Measurements from ENCODE around the gene DDX11. TPM values are rescaled to one million over a fixed set of nuclear protein-coding genes. Genes with fewer than 3 reads are reported as not detected.
"Not testable (repeated sequence)": the region's sequence is repeated elsewhere in the genome, so short reads cannot be mapped to it uniquely, and the experiment has no call there.

DDX11 gene
- total RNA-seq, 2 donors from 2014 or later: 34.3 to 41.2 TPM

GRCh38 chr12:31074333-31074874 lies 744 bp downstream of the DDX11 start:
- peak in 2 of 4 donors; percentile 18 to 30 for DNase-seq
- H3K4me1 ChIP-seq; H3K27me3 ChIP-seq; H3K36me3 ChIP-seq (replicated peaks in 1 of 2; ENCODE audit: insufficient read depth in 1 of 2, low read depth in 2 of 2); intact Hi-C loops (cut with DNase I); H3K9me3 ChIP-seq: not testable (repeated sequence)
- ATAC-seq: peak; percentile 43
- Histone ChIP-seq H3K4me3 (peak overlapping the region; percentile 41 to 62), H3K27ac (peak overlapping the region; percentile 60 to 97 (median 80))
- TF ChIP-seq, protein P1, sequence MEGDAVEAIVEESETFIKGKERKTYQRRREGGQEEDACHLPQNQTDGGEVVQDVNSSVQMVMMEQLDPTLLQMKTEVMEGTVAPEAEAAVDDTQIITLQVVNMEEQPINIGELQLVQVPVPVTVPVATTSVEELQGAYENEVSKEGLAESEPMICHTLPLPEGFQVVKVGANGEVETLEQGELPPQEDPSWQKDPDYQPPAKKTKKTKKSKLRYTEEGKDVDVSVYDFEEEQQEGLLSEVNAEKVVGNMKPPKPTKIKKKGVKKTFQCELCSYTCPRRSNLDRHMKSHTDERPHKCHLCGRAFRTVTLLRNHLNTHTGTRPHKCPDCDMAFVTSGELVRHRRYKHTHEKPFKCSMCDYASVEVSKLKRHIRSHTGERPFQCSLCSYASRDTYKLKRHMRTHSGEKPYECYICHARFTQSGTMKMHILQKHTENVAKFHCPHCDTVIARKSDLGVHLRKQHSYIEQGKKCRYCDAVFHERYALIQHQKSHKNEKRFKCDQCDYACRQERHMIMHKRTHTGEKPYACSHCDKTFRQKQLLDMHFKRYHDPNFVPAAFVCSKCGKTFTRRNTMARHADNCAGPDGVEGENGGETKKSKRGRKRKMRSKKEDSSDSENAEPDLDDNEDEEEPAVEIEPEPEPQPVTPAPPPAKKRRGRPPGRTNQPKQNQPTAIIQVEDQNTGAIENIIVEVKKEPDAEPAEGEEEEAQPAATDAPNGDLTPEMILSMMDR (IDR thresholded peaks at IDR 0.05): peak in 5 of 7 experiments; percentile 4 to 57 (median 25)
- 2% methylated on average over 10 to 16 of the region's 16 CpGs for WGBS, 2 donors

- ATAC-seq; H3K4me3 ChIP-seq; intact Hi-C loops (cut with DNase I); DNase-seq; H3K36me3 ChIP-seq (replicated peaks in 1 of 2; ENCODE audit: insufficient read depth in 1 of 2, low read depth in 2 of 2); H3K27me3 ChIP-seq; H3K9me3 ChIP-seq; H3K4me1 ChIP-seq; H3K27ac ChIP-seq: not testable (repeated sequence)
- WGBS, 2 donors: 74 to 84% methylated on average over 10 of the region's 11 CpGs
These were observed 2.5 kb downstream of the DDX11 start for GRCh38 chr12:31076150-31076549.

GRCh38 chr12:31077095-31077494 lies 3.4 kb downstream of the DDX11 start:
- ATAC-seq; intact Hi-C loops (cut with DNase I): not testable (repeated sequence)
- WGBS, 2 donors: 83 to 93% methylated on average over 4 of the region's 4 CpGs

DNA sequence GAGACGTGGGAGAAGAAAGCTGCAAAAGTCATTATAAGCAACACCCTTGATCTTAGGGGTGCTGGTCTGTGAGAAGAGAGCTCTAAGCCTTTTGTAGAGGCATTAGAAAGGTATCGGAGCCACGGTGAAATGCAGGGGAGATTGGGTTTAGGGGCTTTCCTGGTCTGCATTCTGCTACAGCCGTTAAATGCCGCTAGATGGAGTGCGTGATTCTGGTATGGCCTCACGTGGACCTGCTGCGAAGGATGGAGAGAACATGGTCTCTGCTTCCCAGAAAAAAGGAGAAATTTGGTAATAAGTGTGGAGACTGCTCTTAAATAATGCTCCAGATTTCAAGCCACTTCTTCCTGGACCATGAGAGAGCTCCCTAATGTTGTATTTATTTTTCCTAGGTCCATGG lies 4.3 kb downstream of the DDX11 start:
- WGBS, 2 donors: 97% methylated on average over 8 of the region's 8 CpGs
- H3K27me3 ChIP-seq; H3K9me3 ChIP-seq; intact Hi-C loops (cut with DNase I); H3K4me3 ChIP-seq; H3K4me1 ChIP-seq; H3K27ac ChIP-seq; ATAC-seq; DNase-seq; H3K36me3 ChIP-seq (replicated peaks in 1 of 2; ENCODE audit: insufficient read depth in 1 of 2, low read depth in 2 of 2): not testable (repeated sequence)

More at GRCh38 chr12:31077095-31077494, 3.4 kb downstream of the DDX11 start:
- H3K27me3 ChIP-seq; H3K4me1 ChIP-seq; H3K36me3 ChIP-seq (replicated peaks in 1 of 2; ENCODE audit: insufficient read depth in 1 of 2, low read depth in 2 of 2); H3K9me3 ChIP-seq; H3K27ac ChIP-seq; H3K4me3 ChIP-seq; DNase-seq: not testable (repeated sequence)

DNA sequence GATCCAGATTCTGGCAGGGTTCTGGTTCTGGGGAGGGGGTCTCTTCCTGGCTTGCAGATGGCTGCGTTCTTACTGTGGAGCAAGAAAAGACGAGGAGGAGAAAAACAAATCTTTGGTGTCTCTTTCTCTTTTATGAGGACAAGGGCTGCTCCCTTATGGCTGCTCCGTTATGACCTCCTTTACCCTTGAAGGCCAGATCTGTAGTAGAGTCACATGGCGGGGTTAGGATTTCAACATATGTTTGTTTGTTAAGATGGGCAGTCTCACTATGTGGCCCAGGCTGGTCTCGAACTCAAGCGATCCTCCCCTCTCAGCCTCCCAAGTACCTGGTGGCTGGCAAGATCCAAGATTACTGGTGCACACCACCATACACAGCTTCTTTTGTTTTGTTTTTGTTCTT lies 5.8 kb downstream of the DDX11 start:
- H3K36me3 ChIP-seq (replicated peaks in 1 of 2; ENCODE audit: insufficient read depth in 1 of 2, low read depth in 2 of 2); H3K4me1 ChIP-seq; H3K9me3 ChIP-seq; H3K27ac ChIP-seq; H3K4me3 ChIP-seq; intact Hi-C loops (cut with DNase I); H3K27me3 ChIP-seq; ATAC-seq; DNase-seq: not testable (repeated sequence)
- WGBS, 2 donors: 96 to 97% methylated on average over 4 to 5 of the region's 6 CpGs

GRCh38 chr12:31080221-31080620 lies 6.6 kb downstream of the DDX11 start:
- intact Hi-C loops (cut with DNase I): not testable (repeated sequence)
- WGBS, 2 donors: 77 to 80% methylated on average over 4 to 6 of the region's 6 CpGs

GRCh38 chr12:31081274-31081673 lies 7.6 kb downstream of the DDX11 start:
- H3K9me3 ChIP-seq; H3K4me1 ChIP-seq; ATAC-seq; intact Hi-C loops (cut with DNase I); H3K27me3 ChIP-seq; DNase-seq; H3K4me3 ChIP-seq; H3K27ac ChIP-seq: not testable (repeated sequence)
- 74 to 89% methylated on average over 3 to 6 of the region's 6 CpGs for WGBS, 2 donors
- H3K36me3 ChIP-seq (replicated peaks in 1 of 2; ENCODE audit: insufficient read depth in 1 of 2, low read depth in 2 of 2): peaks cover 5 to 13% of the 10 kb centered on the region in 2 donors

More at GRCh38 chr12:31080221-31080620, 6.6 kb downstream of the DDX11 start:
- ATAC-seq; H3K27ac ChIP-seq; H3K9me3 ChIP-seq; H3K4me3 ChIP-seq; DNase-seq; H3K27me3 ChIP-seq; H3K36me3 ChIP-seq (replicated peaks in 1 of 2; ENCODE audit: insufficient read depth in 1 of 2, low read depth in 2 of 2); H3K4me1 ChIP-seq: not testable (repeated sequence)

- H3K4me3 ChIP-seq; H3K9me3 ChIP-seq; H3K27me3 ChIP-seq; intact Hi-C loops (cut with DNase I); ATAC-seq; H3K4me1 ChIP-seq; DNase-seq; H3K27ac ChIP-seq: not testable (repeated sequence)
- H3K36me3 ChIP-seq (replicated peaks in 1 of 2; ENCODE audit: insufficient read depth in 1 of 2, low read depth in 2 of 2): peaks cover 5 to 18% of the 10 kb centered on the region in 2 donors
- 94 to 96% methylated on average over 11 to 13 of the region's 13 CpGs for WGBS, 2 donors
These were observed 10.6 kb downstream of the DDX11 start for GRCh38 chr12:31084241-31084640.

DNA sequence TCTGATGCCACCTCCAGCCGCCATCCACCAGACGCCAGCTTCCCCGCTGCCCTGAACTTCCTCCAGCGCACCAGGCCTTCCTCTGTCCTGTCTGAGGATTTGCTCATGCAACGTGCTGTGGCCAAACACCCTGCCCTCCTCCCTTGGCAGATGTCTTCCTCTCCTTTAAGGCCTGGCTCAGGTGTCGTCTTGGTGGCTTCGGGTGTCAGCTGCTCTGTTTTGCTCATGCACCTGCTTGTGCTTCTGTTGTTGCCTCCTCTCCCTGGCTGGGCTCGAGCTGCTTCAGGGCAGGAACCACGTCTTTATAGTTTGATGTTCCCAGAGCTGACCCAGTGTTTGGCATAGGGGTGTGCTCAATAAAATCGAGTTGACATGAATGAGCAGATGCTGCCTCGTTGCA lies 12.4 kb downstream of the DDX11 start:
- WGBS, 2 donors: 63 to 87% methylated on average over 3 to 8 of the region's 11 CpGs
- H3K9me3 ChIP-seq; ATAC-seq; intact Hi-C loops (cut with DNase I); H3K27me3 ChIP-seq; H3K4me3 ChIP-seq; DNase-seq; H3K27ac ChIP-seq; H3K4me1 ChIP-seq: not testable (repeated sequence)
- peaks cover 5 to 19% of the 10 kb centered on the region in 2 donors for H3K36me3 ChIP-seq (replicated peaks in 1 of 2; ENCODE audit: insufficient read depth in 1 of 2, low read depth in 2 of 2)

- WGBS, 2 donors: 90 to 96% methylated on average over 6 to 8 of the region's 8 CpGs
- H3K9me3 ChIP-seq; H3K4me3 ChIP-seq; DNase-seq; ATAC-seq; H3K27ac ChIP-seq; H3K4me1 ChIP-seq; H3K27me3 ChIP-seq; intact Hi-C loops (cut with DNase I): not testable (repeated sequence)
- peaks cover 5 to 22% of the 10 kb centered on the region in 2 donors for H3K36me3 ChIP-seq (replicated peaks in 1 of 2; ENCODE audit: insufficient read depth in 1 of 2, low read depth in 2 of 2)
These were observed 13.8 kb downstream of the DDX11 start for GRCh38 chr12:31087486-31087885.

DNA sequence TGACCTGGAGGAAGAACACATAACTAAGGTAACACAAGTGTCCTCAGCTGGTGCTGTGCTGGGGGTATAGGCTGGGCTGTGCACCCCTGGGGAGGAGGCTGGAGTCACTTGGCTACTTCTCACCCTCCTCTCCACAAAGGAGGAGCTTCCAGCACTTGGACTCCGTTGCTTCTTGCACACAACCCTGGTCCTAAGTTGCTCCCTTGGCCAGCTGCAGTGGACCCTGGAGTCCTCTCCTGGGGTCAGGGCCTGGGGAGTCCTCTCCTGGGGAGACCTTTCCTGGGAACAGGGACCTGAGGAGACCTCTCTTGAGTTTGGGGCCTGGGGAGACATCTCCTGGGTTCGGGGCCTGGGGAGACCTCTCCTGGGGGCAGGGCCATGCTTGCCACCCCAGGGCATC lies 14.3 kb downstream of the DDX11 start:
- DNase-seq; H3K27ac ChIP-seq; H3K27me3 ChIP-seq; H3K4me1 ChIP-seq; H3K9me3 ChIP-seq; H3K4me3 ChIP-seq; ATAC-seq; intact Hi-C loops (cut with DNase I): not testable (repeated sequence)
- WGBS, 2 donors: 89% methylated on average over 2 of the region's 2 CpGs; no CpG with 5 or more reads in 1 of the 2 donors
- H3K36me3 ChIP-seq (replicated peaks in 1 of 2; ENCODE audit: insufficient read depth in 1 of 2, low read depth in 2 of 2): peaks cover 5 to 25% of the 10 kb centered on the region in 2 donors
